ENCODE results near the gene MRPL57.

DNA sequence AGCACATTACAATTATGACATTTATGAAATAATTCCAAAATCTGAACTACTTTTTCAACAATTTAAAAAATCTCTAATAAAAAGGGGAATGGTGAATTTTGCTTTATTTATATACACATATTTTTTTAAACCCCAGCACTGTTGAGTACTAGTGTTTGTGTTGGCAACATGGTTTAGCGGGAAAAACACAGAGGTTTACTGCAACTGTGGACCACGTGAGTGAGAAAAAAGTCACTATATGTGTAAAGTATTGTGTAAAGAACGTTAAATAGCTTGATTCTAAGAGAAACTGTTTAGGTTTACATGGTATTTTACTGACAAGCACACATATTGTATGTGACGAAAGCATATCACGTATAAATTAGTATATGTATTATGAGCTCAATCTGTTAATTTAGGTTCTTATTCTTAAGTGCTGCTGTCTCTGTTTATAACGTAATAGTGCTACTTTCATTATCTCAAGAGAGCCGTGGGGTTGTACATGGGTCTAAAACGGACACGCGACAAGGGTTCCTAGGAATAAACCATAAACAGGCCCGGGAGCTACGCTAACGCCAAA, 723 bp upstream of the MRPL57 start:
- TF ChIP-seq, protein P1, sequence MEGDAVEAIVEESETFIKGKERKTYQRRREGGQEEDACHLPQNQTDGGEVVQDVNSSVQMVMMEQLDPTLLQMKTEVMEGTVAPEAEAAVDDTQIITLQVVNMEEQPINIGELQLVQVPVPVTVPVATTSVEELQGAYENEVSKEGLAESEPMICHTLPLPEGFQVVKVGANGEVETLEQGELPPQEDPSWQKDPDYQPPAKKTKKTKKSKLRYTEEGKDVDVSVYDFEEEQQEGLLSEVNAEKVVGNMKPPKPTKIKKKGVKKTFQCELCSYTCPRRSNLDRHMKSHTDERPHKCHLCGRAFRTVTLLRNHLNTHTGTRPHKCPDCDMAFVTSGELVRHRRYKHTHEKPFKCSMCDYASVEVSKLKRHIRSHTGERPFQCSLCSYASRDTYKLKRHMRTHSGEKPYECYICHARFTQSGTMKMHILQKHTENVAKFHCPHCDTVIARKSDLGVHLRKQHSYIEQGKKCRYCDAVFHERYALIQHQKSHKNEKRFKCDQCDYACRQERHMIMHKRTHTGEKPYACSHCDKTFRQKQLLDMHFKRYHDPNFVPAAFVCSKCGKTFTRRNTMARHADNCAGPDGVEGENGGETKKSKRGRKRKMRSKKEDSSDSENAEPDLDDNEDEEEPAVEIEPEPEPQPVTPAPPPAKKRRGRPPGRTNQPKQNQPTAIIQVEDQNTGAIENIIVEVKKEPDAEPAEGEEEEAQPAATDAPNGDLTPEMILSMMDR (IDR thresholded peaks at IDR 0.05) = no peak
- TF ChIP-seq POLR2AphosphoS5 (IDR thresholded peaks at IDR 0.05; ENCODE audit: insufficient read depth in 1 of 2, low read depth in 1 of 2) = no peak

All from vagina (tissue), 2 donors.